GM19193 (cell line): Measurements from ENCODE around the gene NRCAM.

Experiments used
- POLR2A ChIP-seq: IDR thresholded peaks from 4 replicates; pipeline ENCODE4 v1.6.1; 2011; ENCODE audit not compliant: insufficient read depth, insufficient read length; ENCODE audit errors: extremely low read depth

The NRCAM gene

GRCh38 chr7:108449521-108449920 is 6.7 kb downstream of the NRCAM start:
- no peak for TF ChIP-seq POLR2A

GRCh38 chr7:108448584-108449505 is 7.4 kb downstream of the NRCAM start:
- no peak for TF ChIP-seq POLR2A

- TF ChIP-seq POLR2A = no peak
Measured at GRCh38 chr7:108442039-108442568, 14.1 kb downstream of the NRCAM start.

- TF ChIP-seq POLR2A = no peak
Measured at GRCh38 chr7:108441392-108441955, 14.8 kb downstream of the NRCAM start.

- TF ChIP-seq POLR2A = no peak
Measured at GRCh38 chr7:108440613-108441012, 15.6 kb downstream of the NRCAM start.

GRCh38 chr7:108436906-108437305 is 19.3 kb downstream of the NRCAM start:
- no peak for TF ChIP-seq POLR2A

GRCh38 chr7:108434010-108434409 is 22.2 kb downstream of the NRCAM start:
- TF ChIP-seq POLR2A = no peak

- TF ChIP-seq POLR2A = no peak
Measured at GRCh38 chr7:108431099-108431498, 25.1 kb downstream of the NRCAM start.

- TF ChIP-seq POLR2A = no peak
Measured at GRCh38 chr7:108430664-108431063, 25.6 kb downstream of the NRCAM start.

GRCh38 chr7:108427766-108428165 is 28.5 kb downstream of the NRCAM start:
- TF ChIP-seq POLR2A = no peak

GRCh38 chr7:108425714-108426275 is 30.4 kb downstream of the NRCAM start:
- TF ChIP-seq POLR2A = no peak

- TF ChIP-seq POLR2A = no peak
Measured at GRCh38 chr7:108424013-108424412, 32.2 kb downstream of the NRCAM start.

- no peak for TF ChIP-seq POLR2A
Measured at GRCh38 chr7:108423089-108423989, 32.9 kb downstream of the NRCAM start.

GRCh38 chr7:108421720-108422331 is 34.4 kb downstream of the NRCAM start:
- no peak for TF ChIP-seq POLR2A
